Measurements from ENCODE around the gene TANK.

DNA sequence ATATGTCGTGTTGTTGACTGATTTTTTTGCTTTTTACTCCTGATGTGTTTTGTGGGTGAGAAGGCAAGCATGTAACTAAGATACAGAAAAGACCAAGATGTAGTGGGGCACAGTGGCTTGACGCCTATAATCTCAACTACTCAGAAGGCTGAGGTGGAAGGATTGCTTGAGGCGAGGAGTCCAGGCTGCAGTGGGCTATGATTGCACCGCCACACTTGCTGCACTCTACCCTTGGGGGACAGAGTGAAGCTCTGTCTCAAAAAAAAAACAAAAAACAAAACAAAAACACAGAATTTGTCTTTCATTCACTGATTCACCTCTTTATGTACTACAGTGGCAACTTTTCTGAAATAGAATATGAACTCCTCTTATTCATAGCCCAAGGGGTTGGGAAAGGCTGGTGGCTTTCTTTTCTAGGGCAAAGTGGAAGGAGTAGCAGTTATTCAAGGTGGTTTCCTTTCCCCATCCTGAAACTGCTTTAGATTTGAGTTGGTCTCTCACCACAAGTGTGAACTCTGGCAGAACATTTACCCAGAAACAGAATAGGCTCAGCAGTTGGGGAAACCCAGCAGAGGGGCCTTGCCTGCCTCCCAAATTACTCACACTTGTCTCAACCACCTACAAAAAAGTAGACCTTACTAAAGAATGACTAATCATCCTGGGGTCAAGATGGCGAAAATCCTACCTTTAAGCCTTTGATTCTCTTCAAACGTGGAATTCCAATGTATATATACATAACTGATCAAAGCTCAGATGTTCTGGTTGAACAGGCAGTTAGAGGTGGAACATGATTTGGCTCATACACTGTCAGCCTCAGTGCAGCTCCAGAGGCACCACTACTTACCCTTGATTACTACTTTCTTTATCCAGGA, 6.5 kb downstream of the TANK start:
- no peak for TF ChIP-seq POLR2AphosphoS5 (IDR thresholded peaks at IDR 0.05; ENCODE audit: low read depth, low read length)
- TF ChIP-seq, protein P1, sequence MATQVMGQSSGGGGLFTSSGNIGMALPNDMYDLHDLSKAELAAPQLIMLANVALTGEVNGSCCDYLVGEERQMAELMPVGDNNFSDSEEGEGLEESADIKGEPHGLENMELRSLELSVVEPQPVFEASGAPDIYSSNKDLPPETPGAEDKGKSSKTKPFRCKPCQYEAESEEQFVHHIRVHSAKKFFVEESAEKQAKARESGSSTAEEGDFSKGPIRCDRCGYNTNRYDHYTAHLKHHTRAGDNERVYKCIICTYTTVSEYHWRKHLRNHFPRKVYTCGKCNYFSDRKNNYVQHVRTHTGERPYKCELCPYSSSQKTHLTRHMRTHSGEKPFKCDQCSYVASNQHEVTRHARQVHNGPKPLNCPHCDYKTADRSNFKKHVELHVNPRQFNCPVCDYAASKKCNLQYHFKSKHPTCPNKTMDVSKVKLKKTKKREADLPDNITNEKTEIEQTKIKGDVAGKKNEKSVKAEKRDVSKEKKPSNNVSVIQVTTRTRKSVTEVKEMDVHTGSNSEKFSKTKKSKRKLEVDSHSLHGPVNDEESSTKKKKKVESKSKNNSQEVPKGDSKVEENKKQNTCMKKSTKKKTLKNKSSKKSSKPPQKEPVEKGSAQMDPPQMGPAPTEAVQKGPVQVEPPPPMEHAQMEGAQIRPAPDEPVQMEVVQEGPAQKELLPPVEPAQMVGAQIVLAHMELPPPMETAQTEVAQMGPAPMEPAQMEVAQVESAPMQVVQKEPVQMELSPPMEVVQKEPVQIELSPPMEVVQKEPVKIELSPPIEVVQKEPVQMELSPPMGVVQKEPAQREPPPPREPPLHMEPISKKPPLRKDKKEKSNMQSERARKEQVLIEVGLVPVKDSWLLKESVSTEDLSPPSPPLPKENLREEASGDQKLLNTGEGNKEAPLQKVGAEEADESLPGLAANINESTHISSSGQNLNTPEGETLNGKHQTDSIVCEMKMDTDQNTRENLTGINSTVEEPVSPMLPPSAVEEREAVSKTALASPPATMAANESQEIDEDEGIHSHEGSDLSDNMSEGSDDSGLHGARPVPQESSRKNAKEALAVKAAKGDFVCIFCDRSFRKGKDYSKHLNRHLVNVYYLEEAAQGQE (IDR thresholded peaks at IDR 0.05; ENCODE audit: insufficient read depth in 1 of 2, low read depth in 2 of 2, low read length in 2 of 2), result no peak

All from PFSK-1 (cell line).